ENCODE results near the gene IL24. TPM values are rescaled to one million over a fixed set of nuclear protein-coding genes. Genes with fewer than 3 reads are reported as not detected.
A peak's percentile ranks its signal among the peaks of the same experiment; 100 is the strongest.
"Not testable (repeated sequence)": the region's sequence is repeated elsewhere in the genome, so short reads cannot be mapped to it uniquely, and the experiment has no call there.

IL24 gene, protein sequence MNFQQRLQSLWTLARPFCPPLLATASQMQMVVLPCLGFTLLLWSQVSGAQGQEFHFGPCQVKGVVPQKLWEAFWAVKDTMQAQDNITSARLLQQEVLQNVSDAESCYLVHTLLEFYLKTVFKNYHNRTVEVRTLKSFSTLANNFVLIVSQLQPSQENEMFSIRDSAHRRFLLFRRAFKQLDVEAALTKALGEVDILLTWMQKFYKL
- polyA plus RNA-seq (2011; rRNA removed) (0.10 and 0.25 TPM in 2 replicates), polyA minus RNA-seq (2011; rRNA and poly(A)+ RNA removed) (0.14 TPM in 1 of 2 replicates, not detected in the other)

DNA sequence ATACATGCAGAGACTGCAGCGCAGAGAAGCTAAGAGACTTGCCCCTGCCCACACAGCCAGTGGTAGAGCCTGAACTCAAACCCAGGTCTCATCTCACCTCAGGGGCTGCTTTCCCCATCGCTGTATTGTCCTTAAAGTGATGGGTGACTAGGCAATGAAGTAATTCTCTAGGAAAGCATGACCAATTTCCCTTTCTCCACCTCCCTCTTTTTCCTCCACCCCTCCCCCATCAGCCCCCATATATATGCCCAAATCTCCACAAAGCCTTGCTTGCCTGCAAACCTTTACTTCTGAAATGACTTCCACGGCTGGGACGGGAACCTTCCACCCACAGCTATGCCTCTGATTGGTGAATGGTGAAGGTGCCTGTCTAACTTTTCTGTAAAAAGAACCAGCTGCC, at the start of gene IL24:
TSS of gene IL24 (plus strand) at position 269 of the 400 bp plus-strand sequence. CDS start 390 bp downstream, outside the sequence.
- Histone ChIP-seq H3K36me3 (ENCODE audit: control insufficient read depth, insufficient read depth, low read length) (no peaks in the 10 kb centered on the region), H3K4me3 (ENCODE audit: low read depth, low read length) (no peak within 1 kb of the TSS), H3K27me3 (ENCODE audit: control insufficient read depth, insufficient read depth, low read length) (no peaks in the 10 kb centered on the region)
- ChIA-PET POLR2A (no interaction called here), CTCF (interaction anchor here (1.6 to 3.0 kb wide), 4 partner anchors 12 to 88 kb away, joined by 5 to 18 read pairs (median 12); no protein-coding TSS in a partner anchor)
- DNase-seq (ENCODE audit: low read depth): no peak
- TF ChIP-seq, protein P1, sequence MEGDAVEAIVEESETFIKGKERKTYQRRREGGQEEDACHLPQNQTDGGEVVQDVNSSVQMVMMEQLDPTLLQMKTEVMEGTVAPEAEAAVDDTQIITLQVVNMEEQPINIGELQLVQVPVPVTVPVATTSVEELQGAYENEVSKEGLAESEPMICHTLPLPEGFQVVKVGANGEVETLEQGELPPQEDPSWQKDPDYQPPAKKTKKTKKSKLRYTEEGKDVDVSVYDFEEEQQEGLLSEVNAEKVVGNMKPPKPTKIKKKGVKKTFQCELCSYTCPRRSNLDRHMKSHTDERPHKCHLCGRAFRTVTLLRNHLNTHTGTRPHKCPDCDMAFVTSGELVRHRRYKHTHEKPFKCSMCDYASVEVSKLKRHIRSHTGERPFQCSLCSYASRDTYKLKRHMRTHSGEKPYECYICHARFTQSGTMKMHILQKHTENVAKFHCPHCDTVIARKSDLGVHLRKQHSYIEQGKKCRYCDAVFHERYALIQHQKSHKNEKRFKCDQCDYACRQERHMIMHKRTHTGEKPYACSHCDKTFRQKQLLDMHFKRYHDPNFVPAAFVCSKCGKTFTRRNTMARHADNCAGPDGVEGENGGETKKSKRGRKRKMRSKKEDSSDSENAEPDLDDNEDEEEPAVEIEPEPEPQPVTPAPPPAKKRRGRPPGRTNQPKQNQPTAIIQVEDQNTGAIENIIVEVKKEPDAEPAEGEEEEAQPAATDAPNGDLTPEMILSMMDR (IDR thresholded peaks at IDR 0.05; ENCODE audit: insufficient read depth, low read depth, low read length): no peak

DNA sequence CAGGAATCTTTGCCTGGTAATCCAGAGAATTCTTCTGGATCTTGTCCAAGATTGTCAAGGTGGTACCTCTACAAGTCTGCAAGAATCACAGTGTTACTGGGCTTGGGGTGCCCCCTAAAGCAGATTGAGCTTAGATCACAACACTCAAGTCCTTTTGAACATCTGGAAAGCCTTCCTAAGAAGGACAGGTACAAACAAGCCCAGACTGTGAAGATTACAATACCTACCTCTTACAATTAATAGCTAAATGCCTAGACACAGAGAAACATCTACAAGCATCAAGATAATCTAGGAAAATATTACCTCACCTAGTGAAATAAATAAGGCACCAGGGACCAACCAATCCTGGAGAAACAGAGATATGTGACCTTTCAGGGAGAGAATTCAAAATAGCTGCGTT, 49.3 kb upstream of the IL24 start:
- no peak for DNase-seq (ENCODE audit: low read depth)
- POLR2A ChIA-PET: interaction anchor here (0.6 kb wide), 1 partner anchor 1295 kb away, joined by 7 read pairs; no protein-coding TSS in a partner anchor
- Histone ChIP-seq H3K36me3 (ENCODE audit: control insufficient read depth, insufficient read depth, low read length) (no peaks in the 10 kb centered on the region), H3K27me3 (ENCODE audit: control insufficient read depth, insufficient read depth, low read length) (no peaks in the 10 kb centered on the region), H3K4me3 (ENCODE audit: low read depth, low read length) (no peak overlapping the region)
- TF ChIP-seq, protein P1 (IDR thresholded peaks at IDR 0.05; ENCODE audit: insufficient read depth, low read depth, low read length): no peak
- CTCF ChIA-PET: interaction anchor here (0.8 to 1.6 kb wide), 2 partner anchors 39 to 64 kb away, joined by 3 to 7 read pairs; no protein-coding TSS in a partner anchor

DNA sequence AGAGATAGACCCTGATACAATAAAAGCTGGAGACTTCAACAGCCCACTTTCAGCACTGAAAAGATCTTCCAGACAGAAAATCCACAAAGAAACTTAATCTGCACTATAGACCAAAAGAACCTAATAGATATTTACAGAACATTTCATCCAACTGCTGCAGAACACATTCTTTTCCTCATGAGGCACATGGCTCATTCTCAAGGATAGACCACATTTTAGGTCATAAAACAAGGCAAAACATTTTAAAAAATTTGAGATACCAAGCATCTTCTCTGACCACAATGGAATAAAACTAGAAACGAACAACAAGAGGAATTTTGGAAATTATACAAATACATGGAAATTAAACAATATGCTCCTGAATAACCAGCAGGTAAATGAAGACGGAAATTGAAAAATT, 46.8 kb upstream of the IL24 start:
- CTCF ChIA-PET: interaction anchor here (1.5 kb wide), 1 partner anchor 14 kb away, joined by 8 read pairs; the partner anchor contains the start of gene IL20
- no peak overlapping the region for H3K4me3 ChIP-seq (ENCODE audit: low read depth, low read length)
- DNase-seq (ENCODE audit: low read depth): no peak
- no peaks in the 10 kb centered on the region for H3K36me3 ChIP-seq (ENCODE audit: control insufficient read depth, insufficient read depth, low read length)
- TF ChIP-seq, protein P1 (IDR thresholded peaks at IDR 0.05; ENCODE audit: insufficient read depth, low read depth, low read length): no peak
- POLR2A ChIA-PET: no interaction called here
- no peaks in the 10 kb centered on the region for H3K27me3 ChIP-seq (ENCODE audit: control insufficient read depth, insufficient read depth, low read length)

DNA sequence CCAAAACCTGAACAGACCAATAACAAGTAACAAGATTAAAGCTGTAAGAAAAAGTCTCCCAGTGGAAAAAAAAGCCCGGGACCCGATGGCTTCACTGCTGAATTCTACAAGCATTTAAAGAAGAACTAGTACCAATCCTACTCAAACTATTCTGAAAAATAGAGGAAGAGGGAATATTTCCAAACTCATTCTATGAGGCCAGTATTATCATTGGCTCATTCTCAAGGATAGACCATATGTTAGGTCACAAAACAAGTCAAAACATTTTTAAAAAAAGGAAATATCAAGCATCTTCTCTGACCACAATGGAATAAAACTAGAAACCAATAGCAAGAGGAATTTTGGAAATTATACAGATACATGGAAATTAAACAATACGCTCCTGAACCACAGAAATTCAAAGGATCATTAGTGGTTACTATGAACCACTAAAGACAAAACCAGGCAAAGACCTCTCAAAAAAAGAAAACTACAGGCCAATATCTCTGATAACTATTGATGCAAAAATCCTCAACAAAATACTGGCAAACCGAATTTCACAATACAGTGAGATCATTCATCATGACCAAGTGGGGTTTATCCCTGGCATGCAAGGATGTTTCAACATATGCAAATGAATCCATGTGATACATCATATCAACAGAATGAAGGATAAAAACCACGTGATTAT, 45.8 kb upstream of the IL24 start:
- Histone ChIP-seq H3K4me3 (ENCODE audit: low read depth, low read length) (no peak overlapping the region), H3K27me3 (ENCODE audit: control insufficient read depth, insufficient read depth, low read length) (no peaks in the 10 kb centered on the region), H3K36me3 (ENCODE audit: control insufficient read depth, insufficient read depth, low read length) (no peaks in the 10 kb centered on the region)
- DNase-seq (ENCODE audit: low read depth): peak; percentile 81
- TF ChIP-seq, protein P1 (IDR thresholded peaks at IDR 0.05; ENCODE audit: insufficient read depth, low read depth, low read length): no peak
- ChIA-PET CTCF (interaction anchor here (1.5 kb wide), 1 partner anchor 13 kb away, joined by 8 read pairs; the partner anchor contains the start of gene IL20), POLR2A (no interaction called here)

DNA sequence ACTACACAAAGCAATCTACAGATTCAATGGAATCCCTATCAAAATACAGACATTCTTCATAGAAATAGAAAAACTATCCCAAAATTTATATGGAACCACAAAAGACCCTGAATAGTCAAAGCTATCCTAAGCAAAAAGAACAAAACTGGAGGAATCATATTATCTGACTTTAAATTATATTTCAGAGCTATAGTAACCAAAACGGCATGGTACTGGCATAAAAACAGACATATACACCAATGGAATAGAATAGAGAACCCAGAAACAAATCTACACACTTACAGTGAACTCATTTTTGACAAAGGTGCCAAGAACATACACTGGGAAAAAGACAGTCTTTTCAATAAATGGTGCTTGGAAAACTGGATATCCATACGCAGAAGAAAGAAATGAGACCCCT, 44.6 kb upstream of the IL24 start:
- POLR2A ChIA-PET; H3K36me3 ChIP-seq (ENCODE audit: control insufficient read depth, insufficient read depth, low read length); H3K27me3 ChIP-seq (ENCODE audit: control insufficient read depth, insufficient read depth, low read length); DNase-seq (ENCODE audit: low read depth); H3K4me3 ChIP-seq (ENCODE audit: low read depth, low read length): not testable (repeated sequence)
- CTCF ChIA-PET: interaction anchor here (1.1 kb wide), 2 partner anchors 12 to 44 kb away, joined by 3 to 4 read pairs; no protein-coding TSS in a partner anchor

DNA sequence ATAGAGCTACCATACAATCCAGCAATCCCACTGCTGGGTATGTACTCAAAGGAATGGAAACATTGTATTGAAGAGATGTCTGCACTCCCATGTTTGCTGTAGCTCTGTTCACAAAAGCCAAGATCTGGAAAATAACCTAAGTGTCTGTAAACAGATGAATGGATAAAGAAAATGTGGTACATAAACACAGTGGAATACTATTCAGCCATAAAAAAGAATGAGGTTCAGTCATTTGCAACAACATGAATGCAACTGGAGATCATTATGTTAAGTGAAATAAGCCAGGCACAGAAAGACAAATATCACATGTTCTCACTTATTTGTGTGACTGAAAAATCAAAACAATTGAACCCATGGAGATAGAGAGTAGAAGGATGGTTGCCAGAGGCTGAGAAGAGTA, 43.5 kb upstream of the IL24 start:
- DNase-seq (ENCODE audit: low read depth); POLR2A ChIA-PET; H3K4me3 ChIP-seq (ENCODE audit: low read depth, low read length); H3K36me3 ChIP-seq (ENCODE audit: control insufficient read depth, insufficient read depth, low read length); H3K27me3 ChIP-seq (ENCODE audit: control insufficient read depth, insufficient read depth, low read length): not testable (repeated sequence)
- CTCF ChIA-PET: interaction anchor here (1.1 kb wide), 2 partner anchors 11 to 45 kb away, joined by 3 to 4 read pairs; no protein-coding TSS in a partner anchor

Data from BJ (cell line).